Hippocampal formation (tissue), 2 donors: ENCODE data around the gene FARP1.
"Not testable (repeated sequence)": the region's sequence is repeated elsewhere in the genome, so short reads cannot be mapped to it uniquely, and the experiment has no call there.

Experiments
- DNase-seq, 2 donors: peaks; one replicate each; lab custom pipeline; 2025; lab: John Stamatoyannopoulos, UW

FARP1 gene

DNA sequence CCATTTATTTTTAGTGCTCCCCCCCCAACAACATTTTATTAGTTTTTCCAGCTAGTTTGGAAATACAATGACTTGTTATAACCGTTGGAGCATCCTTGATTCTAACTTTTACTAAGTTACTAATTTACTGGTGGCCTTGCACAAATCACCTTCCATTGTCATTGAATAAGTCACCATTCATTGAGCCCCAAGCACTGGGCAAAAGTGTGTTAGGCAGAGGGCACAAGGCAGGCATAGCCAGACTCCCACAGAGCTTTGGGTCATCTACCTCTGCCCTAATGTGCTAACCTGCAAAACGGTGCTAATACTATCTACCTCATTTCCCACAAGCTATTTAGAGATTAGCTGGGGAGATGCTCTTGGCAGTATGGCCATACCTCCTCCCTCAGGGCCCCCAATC is 120.9 kb downstream of the FARP1 start:
- no peak for DNase-seq

DNA sequence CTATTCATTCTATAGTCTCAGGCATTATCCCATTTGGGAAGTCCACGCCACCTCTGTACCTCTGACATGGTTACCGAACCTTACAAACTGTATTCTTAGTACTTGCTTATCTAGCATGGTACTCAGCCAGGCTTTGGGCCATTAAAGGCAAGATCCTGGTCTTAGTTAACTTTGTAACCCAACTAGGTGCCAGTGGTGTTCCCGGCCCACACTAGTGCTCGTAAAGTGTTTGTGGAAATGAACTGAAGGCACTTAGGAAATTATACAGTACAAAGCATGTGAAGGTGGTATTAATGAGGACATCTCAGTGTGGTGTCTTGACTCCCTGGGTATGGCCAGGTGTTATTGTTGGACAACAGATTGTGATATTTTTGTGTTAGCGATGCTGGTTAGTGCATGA is 122.0 kb downstream of the FARP1 start:
- DNase-seq: no peak

DNA sequence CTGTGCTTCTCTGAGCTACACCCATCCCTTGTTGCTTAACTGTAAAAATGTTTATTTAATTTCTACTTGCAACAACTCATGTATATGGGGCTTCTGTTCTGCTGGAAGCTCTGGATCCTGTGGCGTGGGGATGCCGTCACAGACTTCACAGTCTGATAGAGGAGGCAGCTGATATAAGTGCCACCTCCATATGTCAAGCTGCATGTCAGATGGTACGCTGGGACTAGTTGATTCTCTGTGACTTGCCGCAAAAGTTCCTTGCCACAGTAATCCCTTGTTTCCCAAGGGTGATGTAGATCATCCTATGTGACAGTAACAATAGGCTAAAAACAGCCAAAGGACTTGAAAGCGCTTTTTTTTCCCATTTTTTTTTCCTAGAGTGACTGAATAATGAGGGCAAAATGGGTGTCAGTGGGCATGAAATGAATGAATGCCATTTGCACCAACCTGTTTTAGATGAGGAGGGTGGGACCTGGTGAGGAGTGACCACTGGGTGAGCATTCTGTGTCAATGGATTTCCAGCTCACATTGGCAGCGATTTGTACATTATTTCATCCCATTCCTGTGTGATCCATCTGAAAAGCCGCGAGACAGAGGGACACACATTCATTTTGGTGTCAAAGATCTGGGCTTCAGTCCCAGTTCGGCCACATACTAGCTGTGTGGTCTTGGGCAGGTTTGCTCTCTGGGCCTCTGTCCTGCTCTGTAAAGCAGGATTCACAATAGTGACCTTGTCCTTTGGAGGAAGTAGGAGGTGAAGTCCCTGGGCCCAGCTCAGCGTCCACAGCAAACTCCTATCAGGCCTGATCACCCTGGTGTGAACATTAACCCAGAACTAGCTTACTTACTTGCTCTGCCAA is 123.0 kb downstream of the FARP1 start:
- DNase-seq: no peak

DNA sequence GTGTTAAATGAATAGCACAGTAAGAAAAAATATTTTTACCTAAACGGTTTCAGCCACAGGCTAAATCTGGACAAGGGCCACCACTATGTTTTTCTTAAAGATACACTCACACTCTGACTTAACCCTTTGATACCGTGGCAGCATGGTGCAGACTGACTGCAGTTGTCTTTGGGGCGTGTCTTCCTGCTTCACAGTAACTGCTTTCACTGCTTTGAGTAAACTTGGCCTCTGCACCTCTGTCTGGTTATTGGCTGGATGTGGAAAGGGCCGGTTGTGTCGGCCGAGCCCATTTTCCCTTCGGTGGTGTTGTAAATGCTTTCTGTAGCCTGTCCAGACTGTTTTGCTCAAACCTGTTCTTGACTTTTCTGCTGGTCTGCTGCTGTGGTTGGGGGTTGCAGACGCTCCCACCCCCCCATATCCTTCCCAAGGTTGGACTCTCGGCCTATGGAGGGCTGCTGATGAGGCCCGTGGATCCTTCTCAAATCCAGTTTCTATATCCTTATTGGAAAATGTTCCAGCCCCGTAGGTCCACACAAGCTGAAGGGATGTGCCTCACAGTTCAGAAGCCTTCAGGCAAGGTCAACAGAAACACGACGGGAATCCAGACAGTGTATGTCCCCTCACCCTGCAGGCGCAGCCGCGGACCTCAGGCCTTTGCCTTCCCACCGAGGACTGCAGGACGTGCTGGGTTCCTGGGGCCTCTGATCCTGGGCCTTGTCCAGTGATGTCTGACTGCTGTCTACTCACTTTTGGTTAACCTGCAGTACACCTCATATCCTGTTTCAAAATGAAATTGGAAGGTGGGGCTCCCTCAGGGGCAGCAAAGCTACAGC is 124.4 kb downstream of the FARP1 start:
- no peak for DNase-seq

DNA sequence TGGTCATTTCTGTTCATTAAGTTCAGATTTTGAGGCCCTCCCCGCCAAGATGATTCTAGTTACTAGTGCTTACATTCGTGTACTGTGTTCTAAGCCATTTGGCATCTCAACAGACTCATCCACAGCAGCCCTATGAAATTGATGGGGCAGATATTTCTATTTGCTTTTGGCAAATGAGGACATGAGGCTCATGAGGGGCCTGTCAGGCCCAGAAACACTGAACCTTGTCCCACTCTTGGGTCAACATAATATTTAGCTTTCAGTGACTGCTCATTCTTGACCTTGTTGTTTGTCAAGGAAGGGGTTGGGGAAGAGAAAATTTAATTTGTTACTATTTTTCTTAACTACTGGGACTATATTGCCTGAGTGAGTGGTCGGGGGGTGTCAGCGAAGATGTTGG is 126.5 kb downstream of the FARP1 start:
- DNase-seq: no peak

DNA sequence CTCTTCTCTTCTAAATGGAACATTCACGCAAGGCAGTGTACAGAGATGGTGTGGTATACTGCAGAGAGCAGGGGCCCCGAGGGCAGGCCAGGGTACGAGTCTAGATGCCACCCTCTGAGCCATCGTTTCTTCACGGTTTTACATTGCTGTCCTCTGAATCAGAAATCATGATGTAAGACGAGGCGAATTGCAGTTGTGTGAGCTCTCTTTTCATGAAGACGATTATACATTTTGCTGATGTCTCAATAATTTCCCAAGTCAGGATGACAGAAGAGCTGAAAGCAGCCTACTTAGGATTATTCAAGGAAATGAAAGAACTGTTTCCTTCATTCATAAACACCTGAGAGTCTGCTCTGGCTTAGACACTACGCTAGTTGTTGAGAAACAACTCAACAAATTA is 127.9 kb downstream of the FARP1 start:
- no peak for DNase-seq

DNA sequence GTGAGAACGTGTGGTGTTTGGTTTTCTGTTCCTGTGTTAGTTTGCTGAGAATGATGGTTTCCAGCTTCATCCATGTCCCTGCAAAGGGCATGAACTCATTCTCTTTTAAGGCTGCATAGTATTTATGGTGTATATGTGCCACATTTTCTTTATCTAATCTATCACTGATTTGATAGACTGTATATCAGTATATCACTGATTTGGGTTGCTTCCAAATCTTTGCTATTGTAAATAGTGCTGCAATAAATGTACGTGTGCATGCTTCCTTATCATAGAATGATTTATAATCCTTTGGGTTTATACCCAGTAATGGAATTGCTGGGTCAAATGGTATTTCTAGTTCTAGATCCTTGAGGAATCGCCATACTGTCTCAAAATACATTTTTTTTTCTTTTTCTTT is 128.8 kb downstream of the FARP1 start:
- not testable (repeated sequence) for DNase-seq

DNA sequence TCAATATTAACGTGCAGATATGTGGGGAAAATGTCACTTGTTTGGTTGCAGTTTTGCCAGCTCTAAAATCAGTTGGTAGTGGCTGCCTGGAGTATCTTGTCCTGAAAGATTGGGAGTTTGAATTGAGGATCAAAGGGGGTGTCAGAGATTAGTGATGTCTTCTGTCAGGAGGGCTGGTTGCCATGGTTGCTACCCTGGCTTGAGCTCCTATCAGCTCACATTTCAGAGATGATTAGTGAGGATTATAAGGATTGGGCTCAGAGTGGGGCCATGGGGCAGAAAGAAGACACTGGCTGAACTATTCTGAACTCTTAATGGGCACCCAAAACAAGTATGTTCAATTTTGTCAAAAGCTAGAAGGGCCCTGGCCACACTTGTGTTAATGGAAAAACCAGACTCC is 129.7 kb downstream of the FARP1 start:
- DNase-seq: no peak

DNA sequence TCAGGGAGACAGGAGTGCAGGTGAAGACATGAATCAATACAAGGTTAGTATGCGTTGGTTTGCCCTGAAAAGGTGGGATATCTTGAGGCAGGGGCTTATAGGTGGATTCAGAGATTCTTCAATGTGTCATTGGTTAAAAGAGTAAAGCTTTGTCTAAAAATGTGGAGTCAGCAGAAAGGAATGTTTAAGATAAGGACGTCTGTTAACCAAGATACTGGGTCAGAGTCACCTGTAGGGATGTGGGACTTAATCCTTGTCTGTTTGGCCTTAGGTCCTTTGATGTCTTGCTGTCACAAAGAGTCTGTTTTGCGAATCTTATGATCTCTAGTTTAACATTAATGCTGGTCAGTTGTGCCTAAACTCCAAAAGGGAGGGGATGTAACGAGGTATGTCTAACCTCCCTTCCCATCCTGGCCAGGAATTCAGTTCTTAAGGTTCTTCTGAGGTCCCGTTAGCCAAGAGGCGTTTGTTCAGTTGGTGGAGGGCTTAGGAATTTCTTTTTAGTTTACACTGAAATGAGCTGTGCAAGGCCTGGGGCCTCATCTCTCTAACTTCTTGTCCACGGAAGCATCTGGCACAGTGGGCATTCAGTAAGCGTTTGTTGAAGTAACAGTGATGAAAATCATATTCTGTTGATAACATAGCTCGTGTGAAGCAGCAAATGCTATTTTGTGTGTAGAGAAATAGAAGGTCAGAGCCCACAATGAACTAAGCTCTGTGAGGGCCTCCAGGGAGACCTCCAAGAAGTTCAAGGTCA is 130.4 kb downstream of the FARP1 start:
- DNase-seq: no peak

DNA sequence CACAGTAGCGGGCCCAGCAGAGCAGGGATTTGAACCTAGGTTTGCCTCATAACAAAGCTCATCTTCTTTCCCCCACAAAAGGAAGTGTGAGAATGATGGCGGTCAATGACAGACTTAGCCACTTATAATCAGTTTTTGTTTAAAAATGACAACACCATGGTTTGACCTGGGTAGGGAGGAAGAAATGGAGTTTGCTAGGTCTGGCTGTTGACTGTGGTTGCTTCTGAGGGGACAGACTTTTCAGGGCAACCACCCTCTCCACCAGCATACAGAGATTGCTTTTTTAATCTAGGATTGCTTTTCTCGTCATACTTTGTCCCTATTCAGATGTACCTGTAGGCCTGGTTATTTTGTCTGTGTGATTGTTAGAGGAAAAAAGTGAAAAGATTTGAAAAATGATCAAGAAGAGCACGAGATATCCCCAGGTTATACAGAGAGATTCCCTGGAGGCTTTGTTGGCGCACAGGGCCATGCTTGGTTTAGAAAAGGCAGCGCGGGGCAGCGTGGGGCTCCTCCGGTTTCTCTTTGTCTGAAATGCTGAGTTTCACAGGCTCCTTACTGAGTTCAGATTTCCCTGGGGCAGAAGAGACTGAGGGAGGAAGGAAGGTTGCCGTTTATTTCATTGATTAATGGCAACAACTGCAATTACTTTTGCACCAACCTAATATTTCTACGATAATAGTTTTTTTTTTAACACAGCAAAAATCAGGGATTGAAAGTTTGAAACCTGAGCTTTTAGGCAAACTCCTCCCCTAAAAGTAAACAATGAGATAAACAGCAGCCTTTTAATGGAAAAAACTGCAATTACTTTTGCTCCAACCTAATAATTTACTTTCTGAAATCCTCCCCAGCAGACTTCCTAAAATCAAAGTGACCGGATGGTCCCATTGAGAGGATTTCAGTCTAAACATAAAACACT is 131.2 kb downstream of the FARP1 start:
- no peak for DNase-seq

DNA sequence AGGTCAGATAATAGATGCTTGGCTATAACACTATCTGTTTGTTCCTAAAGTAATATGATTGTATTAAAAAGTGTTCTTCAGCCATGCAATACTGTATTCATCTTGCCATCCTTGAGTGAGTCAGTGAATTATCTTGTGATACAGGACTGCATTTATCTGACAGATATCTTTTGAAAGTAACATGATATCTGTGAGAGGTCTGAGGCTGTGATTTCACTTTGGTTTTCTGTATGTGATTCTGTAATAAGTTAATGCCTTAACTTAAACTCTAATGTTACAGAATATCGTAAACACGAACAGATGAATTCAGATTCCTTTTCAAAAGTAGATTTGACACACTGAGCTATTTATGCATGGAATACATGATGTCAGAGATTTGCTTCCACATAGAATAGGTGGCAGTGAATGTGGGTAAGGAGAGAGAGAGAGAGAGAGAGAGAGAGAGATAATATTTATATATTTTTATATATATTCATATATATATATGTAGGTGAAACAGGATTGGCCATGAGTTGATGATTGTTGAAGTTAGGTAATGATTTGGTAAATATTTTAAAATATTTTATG is 132.1 kb downstream of the FARP1 start:
- no peak for DNase-seq

DNA sequence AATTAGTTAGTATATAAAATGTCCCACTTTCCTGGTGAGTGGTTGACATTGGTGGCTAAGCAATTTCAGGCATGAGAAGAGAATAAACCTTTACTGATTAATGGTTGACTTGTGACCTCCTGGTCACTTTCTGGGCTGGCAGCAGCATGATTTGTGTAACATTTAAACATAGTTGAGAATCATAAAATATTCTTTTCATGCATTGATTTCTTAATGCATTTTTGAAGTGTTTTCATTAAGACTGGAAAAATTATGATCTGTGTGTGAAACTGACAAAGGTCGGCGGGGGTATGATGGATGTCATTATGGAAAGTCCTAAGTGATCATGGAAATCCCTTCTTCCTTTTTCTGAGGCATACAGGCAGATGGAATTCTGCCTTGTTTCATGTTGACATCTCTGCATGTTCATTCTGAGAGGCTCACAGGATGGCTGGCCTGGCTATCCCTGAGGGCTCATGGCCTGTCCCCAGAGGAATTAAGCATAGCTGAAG is 132.8 kb downstream of the FARP1 start:
- no peak for DNase-seq

DNA sequence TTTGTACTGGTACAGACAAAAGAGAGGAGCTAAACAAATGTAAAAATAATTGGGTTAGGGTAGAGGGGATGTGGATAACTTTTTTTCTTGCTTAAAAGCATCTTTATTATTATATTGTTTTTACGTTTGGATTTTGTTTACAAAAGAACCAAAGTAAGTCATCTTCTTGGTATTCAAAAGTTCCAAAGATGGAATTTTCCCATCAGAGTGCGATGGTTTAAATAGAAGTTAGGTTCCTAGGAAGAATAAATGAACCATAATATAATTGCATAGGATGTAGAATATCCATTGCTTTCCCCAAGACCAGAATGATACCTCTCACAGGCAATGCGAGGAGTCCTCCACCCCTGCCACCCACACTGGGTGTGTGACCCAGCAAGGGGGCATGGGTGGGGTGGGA is 133.6 kb downstream of the FARP1 start:
- DNase-seq: no peak

DNA sequence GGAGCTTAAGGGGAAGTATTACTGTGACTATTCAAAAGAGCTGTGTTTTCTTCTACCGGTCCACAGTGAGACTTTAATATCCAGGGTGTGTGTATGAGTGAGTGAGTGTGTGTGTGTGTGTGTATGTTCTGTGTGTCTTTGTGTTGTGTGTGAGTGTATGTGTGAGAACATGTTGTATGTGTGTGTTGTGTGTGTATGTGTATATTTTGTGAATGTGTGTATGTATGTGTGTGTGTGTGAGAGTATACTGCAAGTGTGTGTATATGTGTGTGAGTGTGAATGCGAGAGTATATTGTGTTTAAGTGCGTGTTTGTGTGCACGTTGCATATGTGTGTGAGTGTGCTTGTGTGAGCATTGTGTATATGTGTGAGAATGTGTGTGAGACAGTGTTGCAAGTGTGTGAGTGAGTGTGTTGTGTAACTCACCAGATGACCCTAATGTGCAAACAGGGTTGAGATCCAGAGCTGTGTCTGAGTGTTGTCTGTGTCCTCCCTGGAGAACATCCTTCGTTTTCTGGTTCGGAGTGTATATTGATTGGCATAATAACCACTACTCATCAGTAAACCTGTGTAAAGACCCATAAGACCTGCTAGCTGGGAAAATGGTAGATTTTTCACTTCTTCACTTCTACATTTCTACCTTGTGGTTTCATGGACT is 135.3 kb downstream of the FARP1 start:
- no peak for DNase-seq

DNA sequence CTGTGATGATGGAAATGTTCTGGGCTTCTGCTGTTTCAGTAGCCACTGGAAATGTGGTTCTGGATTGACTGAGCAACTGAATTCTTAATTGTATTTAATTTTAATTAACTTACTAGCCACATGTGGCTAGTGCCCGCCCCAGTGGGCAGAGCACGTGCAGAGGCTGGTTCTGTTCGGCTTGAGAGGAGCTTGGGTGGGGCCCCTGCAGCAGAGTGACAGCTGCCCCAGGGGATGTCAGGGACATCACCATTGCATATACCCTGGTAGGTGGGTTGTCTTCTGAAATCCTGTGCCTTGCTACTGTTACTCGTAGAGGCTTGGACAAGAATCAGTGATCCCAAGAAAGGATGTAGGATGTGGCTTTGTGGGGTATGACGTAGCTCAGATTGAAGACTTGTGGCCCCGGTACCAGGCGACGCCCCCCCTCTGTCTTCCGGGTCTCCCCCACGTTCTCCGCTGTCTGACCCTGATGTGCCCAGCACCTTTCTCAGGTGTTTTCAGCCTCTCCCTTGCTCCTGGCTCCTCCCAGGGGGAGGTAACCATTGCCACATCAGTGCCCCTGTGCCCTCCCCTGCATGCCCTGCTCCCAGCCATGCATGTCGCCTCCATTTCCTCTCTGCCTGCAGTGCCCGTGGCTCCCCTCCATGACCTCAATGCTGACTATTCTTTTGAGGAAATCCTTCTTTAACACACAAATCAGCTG is 136.7 kb downstream of the FARP1 start:
- DNase-seq: no peak

DNA sequence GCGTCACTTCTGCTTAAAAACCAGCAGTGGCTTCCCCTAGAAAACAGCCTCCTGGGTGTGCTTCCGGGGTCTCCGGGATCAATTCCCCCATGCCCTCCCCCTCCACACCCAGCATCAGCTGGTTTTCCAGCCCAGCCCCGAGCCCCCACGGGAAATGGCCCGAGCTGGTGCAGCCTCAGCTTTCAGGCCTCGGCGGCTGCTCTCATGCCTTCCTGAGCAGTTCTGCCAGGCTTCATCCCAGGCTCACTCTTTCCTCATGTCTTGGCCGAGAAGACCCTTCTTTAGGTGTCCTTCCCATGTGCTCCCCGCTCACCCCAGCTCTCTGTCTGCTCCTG is 137.2 kb downstream of the FARP1 start:
- DNase-seq: no peak

DNA sequence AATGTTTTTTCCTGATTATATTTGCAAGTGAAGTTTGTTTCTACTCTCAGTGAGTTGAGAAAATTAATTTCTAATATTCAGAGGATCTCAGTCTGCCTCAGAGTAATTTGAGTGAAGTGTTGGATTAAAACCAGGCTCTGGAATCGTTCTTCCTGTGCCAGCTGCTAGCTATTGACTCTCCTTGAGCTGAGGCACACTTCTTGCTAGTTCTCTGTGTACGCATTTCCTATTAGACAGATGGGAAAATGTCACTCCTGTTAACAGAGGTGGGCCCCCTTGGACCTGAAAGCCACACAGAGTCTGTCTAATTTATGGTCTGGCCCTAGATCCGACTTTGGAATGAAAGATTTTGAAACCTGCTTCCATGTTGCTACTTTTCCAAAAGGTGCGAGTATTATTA is 141.8 kb downstream of the FARP1 start:
- DNase-seq: no peak

DNA sequence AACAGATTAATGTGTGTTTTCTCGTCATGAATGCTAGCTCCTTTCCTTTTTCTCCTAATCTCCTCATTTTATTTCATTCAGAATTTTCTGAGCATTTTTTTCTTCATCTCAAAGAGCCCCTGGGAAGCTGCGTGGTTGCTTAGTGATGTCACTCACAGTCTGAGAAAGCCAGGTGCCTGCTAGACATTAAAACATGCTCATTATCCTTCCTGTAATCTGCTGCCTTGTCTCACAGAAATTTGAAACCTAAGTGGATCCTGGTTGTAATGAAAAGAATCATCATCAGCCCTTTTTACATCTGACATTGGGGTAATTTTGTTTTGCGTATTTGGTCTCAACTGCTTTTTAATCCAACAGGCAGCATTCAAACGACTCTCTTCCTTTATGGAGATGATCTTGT is 142.4 kb downstream of the FARP1 start:
- no peak for DNase-seq

DNA sequence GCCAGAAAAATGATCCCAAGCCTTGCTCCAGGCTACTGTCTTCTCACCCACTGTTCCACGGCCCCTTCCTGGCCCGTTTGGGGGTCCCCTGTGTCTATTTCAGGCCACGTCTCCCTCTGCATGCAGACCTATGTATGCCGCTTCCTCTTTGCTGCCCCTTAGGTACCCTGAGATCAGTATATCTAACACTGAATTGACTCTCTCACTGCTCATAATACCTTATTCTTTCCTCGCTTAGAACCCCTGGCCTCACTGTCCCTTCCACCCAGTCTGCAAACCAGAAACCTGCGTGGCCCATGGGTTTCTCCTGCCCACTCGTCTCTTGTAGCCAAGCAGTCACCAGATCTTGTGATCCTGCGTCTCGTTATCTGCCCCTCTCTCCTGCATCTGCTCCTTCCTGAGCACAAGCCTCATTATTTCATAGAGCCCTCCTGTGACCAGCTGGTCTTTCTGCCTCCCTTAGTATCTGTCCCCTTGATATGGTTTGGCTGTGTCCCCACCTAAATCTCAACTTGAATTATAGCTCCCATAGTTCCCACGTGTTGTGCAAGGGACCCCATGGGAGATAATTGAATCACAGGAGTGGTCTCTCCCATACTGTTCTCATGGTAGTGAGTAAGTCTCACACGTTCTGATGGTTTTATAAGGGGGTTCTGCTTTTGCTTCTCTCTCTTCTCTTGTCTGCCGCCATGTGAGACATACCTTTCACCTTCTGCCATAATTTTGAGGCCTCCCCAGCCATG is 143.1 kb downstream of the FARP1 start:
- no peak for DNase-seq
